Esophagus muscularis mucosa (tissue), 4 donors: ENCODE data around the gene MAP3K4. TPM values are rescaled to one million over a fixed set of nuclear protein-coding genes. Genes with fewer than 3 reads are reported as not detected.

ENCODE experiments used
- DNase-seq: peaks from one replicate; pipeline ENCODE4 v3.0.0-alpha.2; 2017; ENCODE audit errors: extremely low spot score
- H3K27ac ChIP-seq, 4 donors: fragments of 200-600 bp; sonication (generic); replicated peaks in 1 of 4; 1 replicate in 3 of 4; 2 replicates in 1 of 4; pipeline ENCODE4 v1.5.1; 2016 to 2019; ENCODE audit warnings: mild to moderate bottlenecking in 1 of 4
- H3K27me3 ChIP-seq, 4 donors: fragments of 200-600 bp; sonication (generic); one replicate each; pipeline versions ENCODE4 v1.5.1 to v1.6.0; 2016 to 2019
- H3K36me3 ChIP-seq, 4 donors: fragments of 200-600 bp; sonication (generic); one replicate each; pipeline ENCODE4 v1.5.1; 2016 to 2019
- H3K4me1 ChIP-seq, 4 donors: fragments of 200-600 bp; sonication (generic); one replicate each; pipeline ENCODE4 v1.5.1; 2016 to 2019
- H3K4me3 ChIP-seq, 4 donors: fragments of 200-600 bp; sonication (generic); 1 replicate in 2 of 4; 2 replicates in 2 of 4; pipeline ENCODE4 v1.5.1; 2016 to 2019; ENCODE audit warnings: mild to moderate bottlenecking in 4 of 4, moderate library complexity in 1 of 4
- H3K9me3 ChIP-seq, 4 donors: fragments of 200-600 bp; sonication (generic); 1 replicate in 3 of 4; 2 replicates in 1 of 4; pipeline ENCODE4 v1.5.1; 2016 to 2019
- CTCF ChIP-seq, 3 experiments: fragments of 200-600 bp in 2 of 3; fragments of 450-650 bp in 1 of 3; sonication (generic) in 2 of 3; IDR thresholded peaks; one replicate each; pipeline ENCODE4 v1.5.1; 2017 to 2019; ENCODE audit warnings: antibody characterized with exemption in 3 of 3, mild to moderate bottlenecking in 2 of 3, moderate library complexity in 1 of 3
- EP300 ChIP-seq: sonication (generic); formaldehyde crosslinking; IDR thresholded peaks from one replicate; pipeline ENCODE4 v1.6.1; 2017; ENCODE audit warnings: antibody characterized with exemption
- POLR2A ChIP-seq: fragments of 450-650 bp; IDR thresholded peaks from one replicate; pipeline ENCODE4 v1.6.1; 2017; ENCODE audit warnings: antibody characterized with exemption, moderate library complexity, mild to moderate bottlenecking, low read depth
- POLR2AphosphoS5 ChIP-seq, 2 donors: sonication (generic); formaldehyde crosslinking; IDR thresholded peaks; one replicate each; pipeline ENCODE4 v1.6.1; 2017; ENCODE audit warnings: antibody characterized with exemption in 2 of 2
- WGBS: methylation state at CpG from one replicate; pipeline ENCODE4 v1.1.5; 2018; 5-methylcytosine and 5-hydroxymethylcytosine counted together
- intact Hi-C: fragments of 100-400 bp; cut with DNase I; formaldehyde crosslinking; loops from one replicate; pipeline ENCODE4 v1.15.1; 2023
- total RNA-seq, 4 donors: library from RNA; depleted of rRNA; stranded (reverse); fragments of >200 nt; gene quantifications; one replicate each; pipeline versions ENCODE4 v1.1.0 to v1.2.1, GENCODE V29; 2016

Gene MAP3K4
- total RNA-seq, 4 donors from 2014 or later, result 17.9 to 22.8 (median 21.5) TPM

- no peaks in the 10 kb centered on the region for H3K9me3 ChIP-seq
- H3K4me1 ChIP-seq, result peaks cover 3 to 22% (median 13%) of the 10 kb centered on the region in 4 donors
- peaks cover 10 to 58% (median 33%) of the 10 kb centered on the region in 4 donors for H3K36me3 ChIP-seq
- no peaks in the 10 kb centered on the region for H3K27me3 ChIP-seq
- 88% methylated on average over 9 of the region's 9 CpGs for WGBS
- intact Hi-C loops, result no loop called here
- DNase-seq, result no peak
- no peak overlapping the region for H3K4me3 ChIP-seq
- TF ChIP-seq POLR2A, result no peak
- TF ChIP-seq CTCF (IDR thresholded peaks at IDR 0.05), result no peak
- no peak for TF ChIP-seq POLR2AphosphoS5 (IDR thresholded peaks at IDR 0.05)
- TF ChIP-seq EP300, result no peak
- no peak overlapping the region for H3K27ac ChIP-seq
Measured at GRCh38 chr6:161162722-161163121, 171.2 kb downstream of the MAP3K4 start.

- Histone ChIP-seq H3K27ac (no peak overlapping the region), H3K4me3 (no peak overlapping the region), H3K36me3 (peaks cover 10 to 52% (median 32%) of the 10 kb centered on the region in 4 donors), H3K4me1 (peaks cover 3 to 27% (median 18%) of the 10 kb centered on the region in 4 donors), H3K27me3 (no peaks in the 10 kb centered on the region), H3K9me3 (no peaks in the 10 kb centered on the region)
- 92% methylated on average over 13 of the region's 13 CpGs for WGBS
- TF ChIP-seq POLR2A (no peak), CTCF (IDR thresholded peaks at IDR 0.05) (no peak), EP300 (no peak), POLR2AphosphoS5 (IDR thresholded peaks at IDR 0.05) (no peak)
- intact Hi-C loops, result no loop called here
- DNase-seq, result no peak
Measured at GRCh38 chr6:161163466-161164181, 172.1 kb downstream of the MAP3K4 start.

GRCh38 chr6:161164182-161164625 is 172.6 kb downstream of the MAP3K4 start:
- Histone ChIP-seq H3K4me1 (peaks cover 3 to 33% (median 23%) of the 10 kb centered on the region in 4 donors), H3K27me3 (no peaks in the 10 kb centered on the region), H3K27ac (no peak overlapping the region), H3K4me3 (no peak overlapping the region), H3K36me3 (peaks cover 10 to 46% (median 29%) of the 10 kb centered on the region in 4 donors), H3K9me3 (no peaks in the 10 kb centered on the region)
- DNase-seq, result no peak
- intact Hi-C loops, result no loop called here
- 95% methylated on average over 9 of the region's 9 CpGs for WGBS
- TF ChIP-seq EP300 (no peak), POLR2A (no peak), CTCF (IDR thresholded peaks at IDR 0.05) (no peak), POLR2AphosphoS5 (IDR thresholded peaks at IDR 0.05) (no peak)

- 93% methylated on average over 11 of the region's 11 CpGs for WGBS
- Histone ChIP-seq H3K4me1 (peaks cover 3 to 37% (median 27%) of the 10 kb centered on the region in 4 donors), H3K4me3 (no peak overlapping the region), H3K9me3 (no peaks in the 10 kb centered on the region), H3K27ac (no peak overlapping the region), H3K36me3 (peaks cover 10 to 43% (median 26%) of the 10 kb centered on the region in 4 donors), H3K27me3 (no peaks in the 10 kb centered on the region)
- TF ChIP-seq CTCF (IDR thresholded peaks at IDR 0.05), result no peak
- no peak for TF ChIP-seq POLR2AphosphoS5 (IDR thresholded peaks at IDR 0.05)
- no peak for TF ChIP-seq EP300
- no peak for TF ChIP-seq POLR2A
- intact Hi-C loops, result no loop called here
- DNase-seq, result no peak
Measured at GRCh38 chr6:161166176-161166575, 174.6 kb downstream of the MAP3K4 start.
